Brain pericyte (primary cell): ENCODE data around the gene HINFP.
"Not testable (repeated sequence)": the region's sequence is repeated elsewhere in the genome, so short reads cannot be mapped to it uniquely, and the experiment has no call there.

Source experiments
- DNase-seq: peaks from one replicate; pipeline ENCODE4 v3.0.0-alpha.2; 2012; ENCODE audit warnings: low read depth, low spot score

Gene HINFP

DNA sequence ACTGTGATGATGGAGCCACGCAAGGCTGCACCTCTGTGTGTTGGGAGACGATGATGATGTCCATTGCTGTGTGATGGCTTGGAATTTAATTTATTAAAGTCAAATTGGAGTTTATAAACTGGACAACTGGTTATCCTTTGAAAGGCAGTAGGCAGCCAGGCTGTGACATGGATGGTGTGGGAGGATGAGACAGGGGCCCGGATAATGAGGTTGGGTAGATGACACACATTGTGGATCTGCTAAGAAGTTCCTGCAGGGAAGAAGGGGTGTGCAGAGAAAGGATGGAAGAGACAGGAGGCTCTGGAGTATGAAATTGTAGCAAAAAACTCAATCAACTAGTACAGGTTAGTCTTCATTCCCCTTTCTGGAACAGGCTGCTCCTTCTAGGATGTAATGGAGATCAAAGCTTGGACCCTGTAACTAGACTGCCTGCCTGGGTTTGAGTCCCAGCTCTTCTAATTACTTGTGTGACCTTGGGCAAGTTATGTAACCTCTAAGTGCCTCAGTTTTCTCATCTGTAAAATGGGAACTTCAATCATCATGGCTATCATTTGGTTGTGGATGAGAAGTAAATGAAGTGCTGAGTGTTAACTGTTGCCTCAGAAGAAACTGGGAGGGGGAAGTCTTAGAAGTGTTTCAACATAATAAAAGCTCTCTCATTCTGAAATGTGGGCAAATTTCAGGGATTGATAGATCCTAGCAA is 4.2 kb upstream of the HINFP start:
- DNase-seq = no peak

DNA sequence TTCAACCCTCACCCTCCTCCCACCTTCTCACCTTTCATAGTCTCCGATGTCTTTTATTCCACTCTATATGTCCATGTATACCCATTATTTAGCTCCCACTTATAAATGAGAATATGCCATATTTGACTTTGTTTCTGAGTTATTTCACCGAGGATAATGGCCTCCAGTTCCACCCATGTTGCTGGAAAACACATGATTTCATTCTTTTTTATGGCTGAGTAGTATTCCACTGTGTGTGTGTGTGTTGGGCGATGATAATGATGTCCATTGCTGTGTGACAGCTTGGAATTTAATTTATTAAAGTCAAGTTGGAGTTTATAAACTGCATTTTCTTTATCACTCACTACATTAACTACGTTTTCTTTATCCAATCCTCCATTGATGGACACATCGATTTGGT is 3.2 kb upstream of the HINFP start:
- DNase-seq = no peak

DNA sequence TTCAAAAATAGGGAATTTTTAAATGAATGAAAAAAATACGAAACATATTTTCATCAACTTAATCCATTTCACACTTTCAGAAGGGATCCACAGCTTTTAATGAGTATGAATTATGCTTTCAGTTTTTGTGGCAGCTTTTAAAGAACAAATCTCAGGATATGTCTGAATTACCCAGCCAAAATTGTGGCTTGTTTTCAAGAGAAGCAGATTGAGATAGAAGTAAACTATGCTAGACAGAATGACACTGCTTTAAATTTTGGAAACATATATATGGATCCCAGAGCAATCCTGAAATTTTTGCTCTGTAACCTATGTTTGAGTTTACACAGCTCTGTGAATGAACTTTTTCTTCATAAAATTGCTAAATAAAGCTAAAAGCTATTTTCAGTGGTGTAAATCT is 2.4 kb upstream of the HINFP start:
- no peak for DNase-seq

DNA sequence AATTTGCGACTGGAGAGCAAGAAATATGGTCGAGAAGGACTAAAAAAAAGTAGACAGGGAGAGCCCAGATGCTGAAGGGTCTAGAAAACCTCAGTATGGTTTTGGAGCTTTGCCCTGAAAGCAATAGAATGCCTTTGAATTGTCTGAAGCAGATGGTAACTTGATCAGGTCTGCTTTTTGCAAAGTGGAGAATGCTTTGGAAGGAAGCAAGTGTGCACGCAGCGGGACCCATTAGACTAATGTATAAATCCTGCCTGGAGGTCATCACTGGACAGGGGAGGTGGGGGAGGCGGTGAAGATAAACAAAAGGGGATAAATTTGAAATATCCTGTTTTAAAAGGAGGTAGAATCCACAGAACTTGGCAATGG is 757 bp upstream of the HINFP start:
- DNase-seq = no peak

DNA sequence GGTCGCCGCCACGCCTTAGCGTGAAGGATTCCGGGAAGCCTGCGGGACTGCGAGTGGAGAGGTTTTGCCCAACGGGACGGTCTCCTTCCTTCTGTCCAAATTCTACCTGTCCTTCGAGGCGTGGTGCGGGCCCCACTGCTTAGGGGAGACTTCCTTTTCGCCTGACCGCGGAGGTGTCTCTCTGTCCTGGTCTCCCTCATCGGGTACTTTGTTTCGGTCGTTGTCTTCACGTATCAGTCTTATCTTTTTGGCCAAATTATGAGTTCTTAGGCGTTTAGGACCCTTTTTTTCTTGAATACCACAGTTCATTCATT is 388 bp downstream of the HINFP start:
- DNase-seq = no peak

DNA sequence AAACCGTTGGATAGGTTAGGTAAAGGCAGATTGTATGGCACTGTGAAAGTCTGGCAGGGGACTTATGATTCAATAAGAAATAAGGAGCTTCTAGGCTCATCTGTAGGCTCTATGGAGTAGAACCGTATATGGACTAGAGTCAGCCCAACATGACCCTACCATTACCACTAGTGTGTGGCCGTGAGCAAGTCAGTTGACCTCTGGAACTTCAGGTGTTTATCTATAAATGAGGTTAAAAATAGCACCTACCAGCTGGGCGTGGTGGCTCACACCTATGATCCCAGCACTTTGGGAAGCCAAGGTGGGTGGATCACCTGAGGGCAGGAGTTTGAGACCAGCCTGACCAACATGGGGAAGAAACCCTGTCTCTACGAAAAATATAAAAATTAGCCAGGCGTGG is 4.4 kb downstream of the HINFP start:
- no peak for DNase-seq

DNA sequence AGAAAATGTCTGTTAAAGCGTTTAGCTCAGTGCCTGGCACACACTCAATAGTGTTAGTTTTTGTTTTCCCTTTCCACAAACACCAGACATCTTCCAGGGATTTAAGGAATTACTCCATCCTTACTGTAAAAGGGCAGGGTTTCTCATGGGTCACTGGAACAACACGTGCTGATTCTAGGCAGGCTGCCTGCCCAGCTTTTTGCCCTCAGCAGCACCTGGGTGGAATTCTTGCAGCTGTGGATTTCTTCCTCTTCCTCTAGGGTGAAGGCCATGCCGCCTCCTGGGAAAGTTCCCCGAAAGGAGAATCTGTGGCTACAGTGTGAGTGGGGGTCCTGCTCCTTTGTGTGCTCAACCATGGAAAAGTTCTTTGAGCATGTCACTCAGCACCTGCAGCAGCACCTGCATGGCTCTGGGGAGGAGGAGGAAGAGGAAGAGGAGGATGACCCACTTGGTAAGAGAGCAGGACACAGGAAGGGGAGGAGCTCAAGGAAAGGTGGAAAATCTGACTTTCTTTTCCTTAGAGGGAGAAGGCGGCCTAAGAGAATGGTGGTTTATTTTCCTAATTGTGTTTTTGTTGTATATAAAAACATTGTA is 5.4 kb downstream of the HINFP start:
- no peak for DNase-seq

DNA sequence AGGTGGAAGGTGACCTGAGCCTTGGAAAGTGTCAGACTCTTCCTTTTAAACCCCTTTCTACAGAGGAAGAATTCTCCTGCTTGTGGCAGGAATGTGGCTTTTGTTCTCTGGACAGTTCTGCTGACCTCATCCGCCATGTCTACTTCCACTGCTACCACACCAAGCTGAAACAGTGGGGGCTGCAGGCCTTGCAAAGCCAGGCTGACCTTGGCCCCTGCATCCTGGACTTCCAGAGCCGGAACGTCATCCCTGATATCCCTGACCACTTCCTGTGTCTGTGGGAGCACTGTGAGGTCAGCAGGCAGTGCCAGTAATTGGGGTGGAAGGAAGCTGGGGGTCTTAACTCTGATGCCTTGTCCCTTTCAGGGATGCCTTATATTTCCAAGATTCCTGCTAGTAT is 9.3 kb downstream of the HINFP start:
- no peak for DNase-seq

DNA sequence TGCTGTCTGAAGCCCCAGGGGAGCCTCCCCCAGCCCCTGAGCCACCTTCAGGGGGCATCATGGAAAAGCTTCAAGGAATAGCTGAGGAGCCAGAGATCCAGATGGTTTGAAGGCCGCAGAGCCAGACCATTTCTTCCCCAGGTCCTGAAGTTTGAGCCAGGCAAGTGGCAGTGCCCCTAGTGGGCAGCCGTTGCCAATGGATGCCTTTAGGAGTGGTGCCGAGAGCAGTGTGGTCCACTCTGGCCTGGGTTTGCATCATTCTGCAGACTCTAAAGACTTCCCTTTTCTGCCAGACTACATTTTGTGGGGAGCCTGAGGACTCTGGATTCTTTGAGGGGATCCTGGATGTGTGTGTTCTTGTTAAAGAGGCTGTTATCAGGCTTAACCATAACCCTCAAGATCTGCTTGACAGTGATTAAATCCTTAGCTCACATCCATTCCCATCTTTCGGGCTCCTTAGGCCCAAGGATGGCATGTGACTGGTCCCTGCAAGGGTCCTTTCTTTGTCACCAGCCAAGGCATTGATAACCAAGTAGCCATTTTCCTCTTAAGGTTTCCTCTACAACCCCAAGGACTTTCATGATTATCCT is 13.1 kb downstream of the HINFP start:
- DNase-seq = no peak

DNA sequence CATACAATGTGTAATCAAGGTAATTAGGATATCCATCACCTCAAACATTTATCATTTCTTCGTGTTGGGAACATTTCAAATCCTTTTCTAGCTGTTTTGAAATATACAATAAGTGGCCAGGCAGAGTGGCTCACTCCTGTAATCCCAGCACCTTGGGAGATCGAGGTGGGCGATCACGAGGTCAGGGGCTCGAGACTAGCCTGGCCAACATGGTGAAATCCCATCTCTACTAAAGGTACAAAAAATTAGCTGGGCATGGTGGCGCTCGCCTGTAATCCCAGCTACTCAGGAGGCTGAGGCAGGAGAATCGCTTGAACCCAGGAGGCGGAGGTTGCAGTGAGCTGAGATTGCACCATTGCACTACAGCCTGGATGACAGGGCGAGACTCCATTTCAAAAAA is 17.9 kb downstream of the HINFP start:
- not testable (repeated sequence) for DNase-seq

DNA sequence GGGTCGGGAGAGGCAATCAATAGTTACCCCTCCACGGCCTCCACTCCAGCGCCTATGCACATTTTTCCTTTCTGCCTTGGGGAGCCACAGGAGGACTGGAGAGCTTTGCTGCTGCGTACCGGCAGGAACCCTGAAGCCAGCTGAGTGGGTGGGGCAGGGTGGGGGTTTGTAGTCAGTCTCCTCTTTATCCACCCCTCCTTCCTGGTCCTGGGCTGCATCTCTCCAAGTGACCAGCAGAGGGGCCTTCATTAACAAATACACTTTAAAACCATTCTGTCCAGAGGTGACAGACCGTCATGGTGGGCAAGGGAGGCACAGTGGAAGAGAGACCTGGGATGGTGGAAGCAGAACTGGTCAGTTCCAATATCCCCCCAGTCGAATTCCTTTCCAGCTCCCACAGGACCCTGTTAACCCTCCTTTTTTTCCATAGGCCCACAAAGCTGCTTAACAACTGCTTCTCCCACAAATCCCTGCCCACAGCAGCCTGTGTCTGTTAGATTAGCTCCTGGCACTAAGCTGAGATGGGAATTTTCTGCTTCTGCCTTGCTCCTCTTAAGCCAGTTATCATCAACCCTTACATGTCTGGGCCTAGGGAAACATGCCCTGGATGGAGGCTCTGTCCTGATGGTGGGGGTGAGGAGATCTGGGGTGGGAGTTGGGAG is 23.6 kb downstream of the HINFP start:
- no peak for DNase-seq

DNA sequence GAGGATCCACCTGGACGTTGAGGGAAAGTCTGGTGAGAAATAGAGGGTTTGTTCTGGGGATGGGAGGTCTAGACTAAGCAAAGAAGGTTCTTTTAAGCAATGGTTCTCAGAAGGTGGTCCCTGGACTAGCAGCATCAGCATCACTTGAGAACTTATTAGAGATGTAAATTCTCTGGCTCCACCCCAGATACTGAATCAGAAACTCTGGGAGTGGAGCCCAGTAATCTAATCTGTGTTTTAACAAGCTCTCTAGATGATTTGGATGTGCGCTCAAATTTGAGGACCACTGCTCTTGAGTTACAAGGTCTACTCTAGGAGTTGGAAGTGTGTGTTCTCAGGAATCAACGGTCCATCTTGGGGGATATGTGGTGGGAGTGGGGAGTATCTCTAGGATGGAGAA is 24.2 kb downstream of the HINFP start:
- DNase-seq = no peak

DNA sequence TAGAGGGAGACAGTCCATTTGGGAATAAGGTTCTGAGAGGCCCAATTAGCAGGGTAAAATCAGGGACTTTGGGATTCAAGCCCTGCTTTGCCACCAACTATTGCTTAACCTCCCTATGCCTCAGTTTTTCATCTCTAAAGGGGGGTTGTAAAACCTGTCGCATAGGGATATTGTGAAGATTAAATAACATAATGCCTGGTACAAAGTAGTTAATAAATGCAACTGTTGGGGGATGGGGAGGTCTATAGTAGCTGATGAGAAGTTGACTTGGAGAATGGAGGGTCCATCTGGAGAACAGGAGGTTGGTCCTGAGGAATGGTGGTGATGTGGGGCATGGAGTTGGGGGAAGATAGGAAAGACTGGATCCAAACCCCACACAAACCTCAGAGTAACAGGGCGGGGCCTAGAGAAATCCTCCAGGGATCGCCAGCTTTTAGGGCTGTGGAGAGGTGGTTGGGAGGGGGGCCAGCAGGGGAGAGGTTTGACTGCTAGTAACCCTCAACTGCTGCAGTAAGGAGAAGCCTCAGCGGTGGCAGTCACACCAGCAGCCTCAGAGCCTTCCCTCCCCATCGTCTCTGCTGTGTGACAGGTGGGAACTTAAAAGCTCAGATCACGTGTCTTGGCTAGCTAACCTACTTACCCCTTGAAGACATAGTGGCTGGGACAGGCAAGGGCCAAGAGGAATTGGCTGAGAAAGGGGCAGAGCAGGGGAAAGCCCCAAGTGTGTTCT is 26.4 kb downstream of the HINFP start:
- DNase-seq = no peak

DNA sequence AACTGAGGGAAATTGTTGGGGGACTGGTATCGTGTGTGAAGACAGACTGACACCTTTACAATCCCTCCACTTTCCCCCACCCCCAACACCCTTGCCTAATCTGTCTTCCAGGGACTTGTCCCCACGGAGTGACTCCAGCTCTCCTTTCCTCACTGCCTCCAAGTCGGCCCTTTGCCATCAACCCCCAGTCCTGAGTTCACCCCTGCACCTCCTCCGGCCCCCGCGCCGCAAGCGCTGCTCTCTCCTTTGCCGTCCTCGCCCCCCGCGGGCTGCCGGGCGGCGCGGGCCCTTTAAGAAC is 27.3 kb downstream of the HINFP start:
- no peak for DNase-seq

DNA sequence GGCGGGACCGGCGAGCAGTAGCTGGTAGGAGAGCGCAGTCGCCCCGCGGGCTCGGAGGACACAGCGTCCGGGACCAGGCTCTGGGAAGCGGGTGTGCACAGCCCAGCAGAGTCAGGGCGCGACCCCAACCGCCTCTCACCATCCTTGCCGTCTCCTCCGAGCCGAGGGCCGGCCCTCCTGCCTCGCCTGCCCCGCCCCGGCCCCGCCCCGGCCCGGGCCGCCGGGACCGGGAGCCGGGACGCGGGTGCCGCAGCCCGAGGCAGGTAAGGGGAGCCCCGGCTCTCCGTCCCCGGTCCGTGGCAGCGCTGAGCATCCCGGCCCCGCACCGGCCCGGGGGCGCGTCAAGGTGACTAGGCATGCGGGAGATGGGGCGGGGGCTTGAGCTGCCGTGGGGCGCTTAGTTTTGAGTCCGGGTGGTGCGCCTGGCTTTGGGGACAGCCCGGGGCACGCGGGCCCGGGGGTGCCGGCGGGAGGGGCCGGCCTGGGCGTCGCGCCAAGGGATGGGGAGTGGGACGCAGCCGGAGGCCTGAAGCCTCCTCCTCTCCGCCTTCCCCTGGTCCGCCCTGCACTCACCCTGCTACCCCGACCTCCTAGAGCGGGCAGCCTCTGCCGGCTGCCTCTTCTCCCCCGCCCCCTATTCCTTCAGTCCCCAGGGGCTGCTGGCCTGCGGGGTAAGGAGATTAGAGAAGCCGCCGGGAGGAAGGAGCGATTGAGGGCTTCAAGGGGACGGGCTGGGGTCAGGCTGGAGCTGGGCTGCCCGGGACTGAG is 27.8 kb downstream of the HINFP start, which contains the start of gene ABCG4:
Gene ABCG4, plus strand, starts transcription at position 35 of the 768 bp plus-strand sequence. CDS start 914 bp downstream, outside the sequence.
- DNase-seq = no peak

DNA sequence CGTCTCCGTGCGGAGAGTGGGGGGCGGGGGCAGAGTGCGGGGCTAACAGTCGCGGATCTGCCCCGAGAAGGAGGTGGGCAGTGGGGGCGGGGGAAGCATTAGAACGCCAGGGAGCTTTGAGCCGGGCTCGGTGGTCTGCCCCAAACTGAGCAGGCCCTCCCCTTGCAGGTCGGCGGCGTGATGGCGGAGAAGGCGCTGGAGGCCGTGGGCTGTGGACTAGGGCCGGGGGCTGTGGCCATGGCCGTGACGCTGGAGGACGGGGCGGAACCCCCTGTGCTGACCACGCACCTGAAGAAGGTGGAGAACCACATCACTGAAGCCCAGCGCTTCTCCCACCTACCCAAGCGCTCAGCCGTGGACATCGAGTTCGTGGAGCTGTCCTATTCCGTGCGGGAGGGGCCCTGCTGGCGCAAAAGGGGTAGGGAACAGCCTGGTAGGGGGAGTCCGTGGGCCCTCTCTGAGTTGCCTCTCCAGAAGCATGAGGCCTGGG is 28.5 kb downstream of the HINFP start:
- DNase-seq = no peak

DNA sequence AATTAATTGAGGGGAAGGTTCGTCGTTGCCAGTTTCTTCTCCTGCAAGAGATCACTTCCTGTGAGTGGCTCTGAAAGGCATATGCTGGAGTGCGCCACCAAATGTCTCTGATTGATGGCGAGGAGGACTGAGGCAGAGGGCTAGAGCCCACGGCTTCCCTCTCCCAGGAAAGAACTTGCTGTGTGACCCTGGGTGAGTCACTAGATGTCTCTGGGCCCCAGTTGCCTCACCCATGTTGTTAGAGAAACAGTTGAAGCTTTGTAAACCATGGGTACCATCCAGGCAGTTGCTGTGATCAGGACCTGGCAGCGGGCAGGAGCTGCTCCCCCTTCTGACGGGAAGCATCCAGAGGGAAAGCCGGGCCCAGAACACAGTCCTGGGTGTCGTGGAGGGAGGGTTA is 30.7 kb downstream of the HINFP start:
- DNase-seq = no peak

DNA sequence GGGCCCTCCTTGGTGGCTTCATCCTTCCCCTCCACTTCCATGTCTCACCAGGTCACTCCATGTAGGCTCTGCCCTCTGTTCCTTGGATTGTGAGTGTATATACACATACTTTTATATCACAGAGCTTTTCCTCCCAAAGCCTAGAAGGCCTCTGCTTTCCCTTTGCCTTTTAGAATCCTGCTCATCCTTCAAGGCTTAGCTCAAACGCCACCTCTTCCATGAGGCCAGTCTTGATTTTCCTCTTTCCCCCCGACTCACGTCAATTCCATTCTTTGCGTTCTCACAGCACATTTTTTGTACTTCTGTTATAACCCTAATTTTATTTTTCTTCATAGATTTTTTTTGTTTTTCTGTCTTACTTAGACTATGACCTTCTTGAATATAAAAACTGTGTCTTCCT is 31.2 kb downstream of the HINFP start:
- no peak for DNase-seq

DNA sequence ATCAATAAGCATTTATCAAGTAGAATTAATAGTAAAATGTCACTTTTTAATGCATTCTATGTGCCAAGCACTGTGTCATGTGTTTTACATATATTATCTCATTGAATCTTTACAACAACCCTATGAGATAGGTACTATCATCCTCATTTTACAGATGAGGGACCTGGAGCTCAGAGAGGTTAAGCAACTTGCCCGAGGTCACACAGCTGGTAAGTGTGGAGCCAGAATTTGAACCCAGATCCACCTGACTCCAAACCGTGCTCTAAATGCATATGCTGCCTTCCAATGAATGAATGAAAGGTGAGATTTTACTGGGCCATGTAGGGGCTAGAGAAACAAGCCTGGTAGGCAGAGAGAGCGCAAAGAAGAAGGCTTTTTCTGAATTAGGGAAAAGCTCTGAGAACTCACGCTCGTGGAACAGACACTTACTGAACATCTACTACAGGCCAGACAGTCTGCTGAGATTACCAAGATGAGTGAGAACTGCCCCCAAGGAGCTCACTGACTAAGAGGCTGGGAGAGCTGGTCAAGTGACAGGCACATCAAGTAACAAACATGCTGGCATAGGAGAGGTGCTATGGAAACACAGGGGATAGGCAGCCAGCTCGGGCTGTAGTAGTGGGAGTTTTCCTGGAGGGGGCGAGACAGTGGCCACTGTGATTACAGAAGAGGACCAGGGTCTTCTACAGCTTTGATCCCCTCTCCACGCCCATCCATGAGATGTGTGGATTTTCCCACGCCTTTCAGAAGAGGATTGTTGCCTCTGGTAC is 31.9 kb downstream of the HINFP start:
- DNase-seq = no peak

DNA sequence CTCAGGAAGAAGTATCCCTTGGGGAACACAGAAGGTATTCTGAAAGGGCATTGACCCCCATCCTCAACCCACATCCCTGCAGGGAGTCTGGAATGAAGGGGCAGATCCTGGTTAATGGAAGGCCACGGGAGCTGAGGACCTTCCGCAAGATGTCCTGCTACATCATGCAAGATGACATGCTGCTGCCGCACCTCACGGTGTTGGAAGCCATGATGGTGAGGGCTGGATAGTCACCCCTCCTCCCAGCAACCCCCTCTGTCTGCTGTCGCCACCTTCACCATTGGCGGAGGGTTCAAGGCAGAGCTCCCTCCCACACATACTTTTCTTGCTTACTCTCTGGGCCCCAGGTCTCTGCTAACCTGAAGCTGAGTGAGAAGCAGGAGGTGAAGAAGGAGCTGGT is 32.8 kb downstream of the HINFP start:
- DNase-seq = no peak
